Heart right ventricle (tissue), 16 donors: Measurements from ENCODE around the gene STX19. TPM values are rescaled to one million over a fixed set of nuclear protein-coding genes. Genes with fewer than 3 reads are reported as not detected.

ENCODE experiments used
- ATAC-seq, 8 donors: fragments of 200-7000 bp; cut with Tn5 transposase; one replicate each; pipeline ENCODE4 v1.9.1; 2020; ENCODE audit warnings: mild to moderate bottlenecking in 8 of 8, moderate library complexity in 8 of 8, moderate number of reproducible peaks in 1 of 8
- DNase-seq, 2 donors: peaks; one replicate each; pipeline ENCODE4 v3.0.0-alpha.2; 2020
- H3K27ac ChIP-seq, 10 donors: fragments of 200-600 bp; sonication (generic) in 2 of 10; one replicate each; pipeline versions ENCODE4 v1.5.0 to v1.8.0; 2020 to 2022; ENCODE audit warnings: mild to moderate bottlenecking in 3 of 10
- H3K27me3 ChIP-seq, 7 donors: fragments of 200-600 bp; one replicate each; pipeline ENCODE4 v1.8.0; 2021 to 2022; ENCODE audit warnings: mild to moderate bottlenecking in 2 of 7
- H3K36me3 ChIP-seq, 9 donors: fragments of 200-600 bp; sonication (generic) in 1 of 9; one replicate each; pipeline versions ENCODE4 v1.5.0 to v1.8.0; 2020 to 2022; ENCODE audit warnings: mild to moderate bottlenecking in 2 of 9
- H3K4me1 ChIP-seq, 9 donors: fragments of 200-600 bp; sonication (generic) in 1 of 9; one replicate each; pipeline versions ENCODE4 v1.5.0 to v1.8.0; 2020 to 2022; ENCODE audit warnings: mild to moderate bottlenecking in 4 of 9
- H3K4me3 ChIP-seq, 10 donors: fragments of 200-600 bp; sonication (generic) in 2 of 10; one replicate each; pipeline versions ENCODE4 v1.5.0 to v1.8.0; 2020 to 2022; ENCODE audit warnings: mild to moderate bottlenecking in 7 of 10, moderate library complexity in 2 of 10
- H3K9me3 ChIP-seq, 11 donors: fragments of 200-600 bp in 10 of 11; sonication (generic) in 2 of 11; one replicate each; pipeline versions ENCODE4 v1.5.0 to v1.8.0; 2013 to 2022; ENCODE audit warnings: mild to moderate bottlenecking in 2 of 11, control low read depth in 1 of 11, moderate library complexity in 1 of 11
- WGBS, 2 donors: extraction: QIAGEN DNeasy Blood & Tissue Kit; methylation state at CpG; one replicate each; pipeline ENCODE4 v1.1.7; 2013; ENCODE audit warnings: inconsistent platforms in 1 of 2; 5-methylcytosine and 5-hydroxymethylcytosine counted together
- intact Hi-C, 10 donors: fragments of 100-400 bp; cut with DNase I; formaldehyde crosslinking; loops; one replicate each; pipeline versions ENCODE4 v1.11.1 to v1.14.2; 2022
- polyA plus RNA-seq, 2 donors: library from polyadenylated mRNA; stranded (reverse); fragments of 200-250 nt; gene quantifications; one replicate each; pipeline ENCODE4 v1.2.3, GENCODE V29; 2013
- total RNA-seq, 10 donors: library from RNA; stranded (reverse); fragmentation: NEBNext Ultra II Directional in 3 of 10; extraction: Animal tissue kit (Norgen Biotek cat#: 25700) in 3 of 10; gene quantifications; one replicate each; pipeline versions ENCODE4 v1.2.1 to v1.2.4, GENCODE V29; 2021 to 2023
- TF ChIP-seq, protein P1 (sequence below), 9 donors: fragments of 200-600 bp; sonication (generic) in 2 of 9; IDR thresholded peaks; one replicate each; pipeline versions ENCODE4 v1.5.0 to v1.8.0; 2021 to 2022; ENCODE audit warnings: antibody characterized with exemption in 9 of 9, mild to moderate bottlenecking in 5 of 9, moderate library complexity in 1 of 9
- donor health status: Arrhythmogenic right ventricular cardiomyopathy.
- donor health status: ischemic (EF 13 %, LVEDD 7.1; RV severe dilation, severe dysfunction).
- donor health status: healthy with polysubstance abuse.
- donor health status: DM: no; HTN: yes; CAD: no.
- donor health status: DM: no; HTN: no; CAD: no.
- donor health status: ischemic (EF 25% LVEDD 6.9; RV normal size, moderate dysfunction).
- donor health status: ischemic (EF 25% LVEDD 5.7; RV mildly dilated, moderate dysfunction).
- donor health status: healthy.
- donor health status: DM: yes; HTN: yes; CAD: no.
- donor health status: Ischemic cardiomyopathy.
- donor health status: ischemic (EF 35%, LVEDD 5.7; RV mildly dilated, moderate dysfunction).
- donor health status: nonischemic (EF 11% LVEDD 7.7; RV severe dilation, severe dysfunction).
- donor health status: DM: yes; HTN: yes; CAD: no.
- donor health status: PGD.
- donor health status: ischemic (EF 29% LVEDD 5.4; RV normal size, mild dysfunction).
- donor health status: nonischemic (EF 23%, LVEDD 6.1; RV moderate dilation, normal function).

STX19 gene
- total and polyA plus RNA-seq, 12 donors = 0.09 to 0.28 (median 0.21) TPM; not detected in 7

DNA sequence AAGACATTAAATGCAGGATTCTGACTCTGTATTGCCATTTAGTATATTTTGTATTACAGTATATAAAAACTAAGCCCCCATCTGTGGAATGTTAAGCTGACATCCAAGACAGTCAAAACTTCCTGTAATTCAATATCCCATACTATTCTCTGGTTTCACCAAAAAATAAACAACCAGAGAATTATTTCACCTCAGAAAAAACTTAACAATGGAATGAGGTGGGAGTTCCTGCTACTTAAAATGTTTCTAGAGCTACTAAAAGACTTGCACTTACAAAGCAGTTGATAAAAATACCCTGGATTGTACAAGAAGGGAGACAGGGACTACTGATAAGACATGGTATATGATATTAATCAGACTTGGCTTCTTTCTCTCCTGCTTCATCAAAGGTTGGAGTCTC, 40.1 kb downstream of the STX19 start:
- intact Hi-C loops = no loop called here
- TF ChIP-seq, protein P1, sequence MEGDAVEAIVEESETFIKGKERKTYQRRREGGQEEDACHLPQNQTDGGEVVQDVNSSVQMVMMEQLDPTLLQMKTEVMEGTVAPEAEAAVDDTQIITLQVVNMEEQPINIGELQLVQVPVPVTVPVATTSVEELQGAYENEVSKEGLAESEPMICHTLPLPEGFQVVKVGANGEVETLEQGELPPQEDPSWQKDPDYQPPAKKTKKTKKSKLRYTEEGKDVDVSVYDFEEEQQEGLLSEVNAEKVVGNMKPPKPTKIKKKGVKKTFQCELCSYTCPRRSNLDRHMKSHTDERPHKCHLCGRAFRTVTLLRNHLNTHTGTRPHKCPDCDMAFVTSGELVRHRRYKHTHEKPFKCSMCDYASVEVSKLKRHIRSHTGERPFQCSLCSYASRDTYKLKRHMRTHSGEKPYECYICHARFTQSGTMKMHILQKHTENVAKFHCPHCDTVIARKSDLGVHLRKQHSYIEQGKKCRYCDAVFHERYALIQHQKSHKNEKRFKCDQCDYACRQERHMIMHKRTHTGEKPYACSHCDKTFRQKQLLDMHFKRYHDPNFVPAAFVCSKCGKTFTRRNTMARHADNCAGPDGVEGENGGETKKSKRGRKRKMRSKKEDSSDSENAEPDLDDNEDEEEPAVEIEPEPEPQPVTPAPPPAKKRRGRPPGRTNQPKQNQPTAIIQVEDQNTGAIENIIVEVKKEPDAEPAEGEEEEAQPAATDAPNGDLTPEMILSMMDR (IDR thresholded peaks at IDR 0.05) = no peak
- ATAC-seq = no peak

DNA sequence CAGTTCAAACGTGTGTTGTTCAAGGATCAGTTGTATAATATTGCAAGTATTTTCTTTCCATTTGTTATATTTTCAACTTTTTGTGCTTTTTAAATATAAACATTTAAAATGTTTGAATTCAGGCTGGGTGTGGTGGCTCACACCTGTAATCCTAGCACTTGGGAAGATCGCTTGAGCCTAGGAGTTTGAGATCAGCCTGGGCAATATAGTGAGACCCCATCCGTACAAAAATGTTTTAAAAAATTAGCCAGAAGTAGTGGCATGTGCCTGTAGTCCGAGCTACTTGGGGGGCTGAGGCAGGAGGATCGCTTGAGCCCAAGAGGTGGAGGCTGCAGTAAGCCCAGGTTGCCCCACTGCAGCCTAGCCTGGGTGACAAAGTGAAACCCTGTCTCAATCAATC, 43.8 kb downstream of the STX19 start:
- TF ChIP-seq, protein P1 (IDR thresholded peaks at IDR 0.05) = no peak
- WGBS, 2 donors = 93 to 94% methylated on average over 5 of the region's 5 CpGs
- no peak overlapping the region for H3K4me3 ChIP-seq
- DNase-seq = no peak
- H3K27ac ChIP-seq = no peak overlapping the region
- no peaks in the 10 kb centered on the region for H3K27me3 ChIP-seq
- peaks cover 0 to 37% (median 16%) of the 10 kb centered on the region in 9 donors for H3K4me1 ChIP-seq
- intact Hi-C loops = no loop called here
- ATAC-seq = no peak
- H3K36me3 ChIP-seq = no peaks in the 10 kb centered on the region
- no peaks in the 10 kb centered on the region for H3K9me3 ChIP-seq

More for the DNA sequence above, 40.1 kb downstream of the STX19 start:
- Histone ChIP-seq H3K4me3 (no peak overlapping the region), H3K4me1 (peaks cover 0 to 19% (median 6%) of the 10 kb centered on the region in 9 donors), H3K36me3 (no peaks in the 10 kb centered on the region), H3K9me3 (no peaks in the 10 kb centered on the region), H3K27me3 (no peaks in the 10 kb centered on the region), H3K27ac (peak overlapping the region in 1 of 10 donors; percentile 23)
- DNase-seq = no peak

DNA sequence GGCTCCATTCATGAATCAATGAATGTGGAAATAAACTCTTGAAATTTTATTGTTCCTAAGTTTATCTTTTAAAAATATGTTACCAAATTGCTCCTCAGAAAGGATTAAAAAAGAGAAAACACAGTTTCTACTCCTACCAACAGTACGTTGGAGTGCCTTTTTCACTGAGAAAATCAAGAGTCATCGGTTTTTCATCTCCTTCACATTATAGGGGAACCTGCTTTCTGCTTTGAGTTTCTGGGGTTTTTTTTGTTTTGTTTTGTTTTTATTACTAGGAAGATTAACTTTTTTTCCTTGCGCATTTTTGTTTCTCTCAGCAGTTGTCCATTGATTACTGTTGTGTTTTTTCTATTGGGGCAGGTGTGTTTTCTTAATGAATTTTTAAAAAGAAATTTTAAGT, 45.0 kb downstream of the STX19 start:
- H3K4me1 ChIP-seq = peaks cover 0 to 26% (median 13%) of the 10 kb centered on the region in 9 donors
- H3K4me3 ChIP-seq = no peak overlapping the region
- H3K36me3 ChIP-seq = no peaks in the 10 kb centered on the region
- H3K27ac ChIP-seq = no peak overlapping the region
- TF ChIP-seq, protein P1 (IDR thresholded peaks at IDR 0.05) = no peak
- DNase-seq (no peak), ATAC-seq (no peak)
- intact Hi-C loops = no loop called here
- H3K9me3 ChIP-seq = no peaks in the 10 kb centered on the region
- 90 to 94% methylated on average over 3 of the region's 3 CpGs for WGBS, 2 donors
- H3K27me3 ChIP-seq = no peaks in the 10 kb centered on the region

DNA sequence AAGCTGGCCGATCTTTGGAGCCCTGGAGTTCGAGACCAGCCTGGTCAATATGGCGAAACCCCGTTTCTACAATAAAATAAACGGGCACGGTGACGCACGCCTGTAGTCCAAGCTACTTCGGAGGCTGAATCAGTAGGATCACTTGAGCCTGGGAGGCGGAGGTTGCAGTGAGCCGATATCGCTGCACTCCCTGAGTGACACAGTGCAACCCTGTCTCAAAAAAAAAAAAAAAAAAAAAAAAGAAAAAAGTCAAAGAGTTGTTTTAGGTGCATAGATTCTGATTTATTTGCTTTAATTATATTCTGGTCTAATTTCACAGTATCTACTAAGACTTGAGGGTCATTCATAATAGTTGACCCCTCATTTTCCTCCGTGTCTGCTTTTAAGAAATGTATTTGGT, 46.7 kb downstream of the STX19 start:
- intact Hi-C loops = loop anchor here in 1 of 10 donors (2.0 kb wide), 1 partner anchor 81 kb away; the partner anchor contains the start of genes DHFR2 and NSUN3
- no peak for ATAC-seq
- Histone ChIP-seq H3K9me3 (no peaks in the 10 kb centered on the region), H3K27me3 (no peaks in the 10 kb centered on the region), H3K36me3 (no peaks in the 10 kb centered on the region), H3K4me1 (peaks cover 0 to 20% (median 11%) of the 10 kb centered on the region in 9 donors), H3K4me3 (no peak overlapping the region), H3K27ac (no peak overlapping the region)
- DNase-seq = no peak
- WGBS, 2 donors = 96 to 98% methylated on average over 13 of the region's 13 CpGs
- TF ChIP-seq, protein P1 (IDR thresholded peaks at IDR 0.05) = no peak
